ENCODE results near the gene NUBPL.
A peak's percentile ranks its signal among the peaks of the same experiment; 100 is the strongest.
"Not testable (repeated sequence)": the region's sequence is repeated elsewhere in the genome, so short reads cannot be mapped to it uniquely, and the experiment has no call there.

Gene NUBPL

DNA sequence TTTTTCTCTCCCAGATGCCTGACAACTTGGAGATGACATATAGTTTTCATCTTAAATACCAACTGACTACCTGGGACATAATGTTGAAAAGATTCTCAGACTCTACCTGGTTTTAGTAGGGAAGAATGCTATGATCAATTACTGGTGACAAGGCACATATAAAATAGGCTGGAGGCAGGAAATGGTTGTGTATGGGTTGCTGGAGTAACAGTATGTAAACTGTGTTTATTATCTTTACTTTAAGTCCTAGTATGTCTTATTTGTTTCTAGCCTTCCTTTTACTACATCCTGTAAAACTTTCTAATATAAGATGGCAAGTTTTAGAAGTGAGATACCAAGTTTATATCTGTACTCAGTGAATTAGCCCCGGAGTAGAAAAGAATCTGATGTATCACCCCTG lies 98.1 kb downstream of the NUBPL start:
- DNase-seq = no peak
- in situ Hi-C loops (cut with MboI; ENCODE audit: low pct_unique_long_range_greater_than_20kb, low sequenced_read_pairs) = no loop called here

DNA sequence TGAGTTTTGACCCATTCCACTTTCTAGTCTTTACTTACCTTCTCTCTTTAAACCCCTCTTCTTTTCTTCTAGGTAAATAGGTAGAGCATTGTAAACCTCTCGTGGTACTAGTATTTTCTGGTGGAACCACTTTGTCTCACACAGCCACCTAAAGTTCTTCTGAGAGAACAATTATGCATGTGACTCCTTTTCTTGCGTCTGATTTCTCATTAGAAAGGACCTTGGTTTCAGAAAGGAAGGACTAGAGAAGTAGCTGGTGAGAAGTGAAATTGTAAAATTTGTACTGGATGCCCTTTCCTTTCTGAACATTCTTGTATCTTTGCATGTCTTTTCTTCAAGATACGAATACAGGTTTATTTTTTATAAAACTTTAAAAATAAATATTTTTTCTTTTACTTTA lies 99.0 kb downstream of the NUBPL start:
- in situ Hi-C loops (cut with MboI; ENCODE audit: low pct_unique_long_range_greater_than_20kb, low sequenced_read_pairs) = no loop called here
- no peak for DNase-seq

DNA sequence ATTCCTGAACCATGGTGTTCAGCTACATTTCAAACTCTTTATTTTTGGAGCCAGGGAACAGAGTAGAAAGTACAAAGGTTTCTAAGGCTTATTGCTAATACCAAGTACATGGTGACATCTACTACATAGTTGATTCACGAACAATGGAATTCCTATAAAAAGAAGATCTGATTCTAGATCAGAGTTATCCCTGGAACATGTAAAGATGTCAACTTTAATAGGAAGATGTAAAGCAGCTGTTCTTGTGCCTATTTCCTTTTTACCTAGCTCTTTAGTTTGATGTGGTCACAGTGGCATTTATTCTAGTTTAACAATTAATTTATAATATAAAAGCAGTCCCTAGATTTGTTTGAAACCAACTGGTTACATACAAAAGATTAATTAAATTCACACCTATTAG lies 99.5 kb downstream of the NUBPL start:
- in situ Hi-C loops (cut with MboI; ENCODE audit: low pct_unique_long_range_greater_than_20kb, low sequenced_read_pairs) = no loop called here
- no peak for DNase-seq

DNA sequence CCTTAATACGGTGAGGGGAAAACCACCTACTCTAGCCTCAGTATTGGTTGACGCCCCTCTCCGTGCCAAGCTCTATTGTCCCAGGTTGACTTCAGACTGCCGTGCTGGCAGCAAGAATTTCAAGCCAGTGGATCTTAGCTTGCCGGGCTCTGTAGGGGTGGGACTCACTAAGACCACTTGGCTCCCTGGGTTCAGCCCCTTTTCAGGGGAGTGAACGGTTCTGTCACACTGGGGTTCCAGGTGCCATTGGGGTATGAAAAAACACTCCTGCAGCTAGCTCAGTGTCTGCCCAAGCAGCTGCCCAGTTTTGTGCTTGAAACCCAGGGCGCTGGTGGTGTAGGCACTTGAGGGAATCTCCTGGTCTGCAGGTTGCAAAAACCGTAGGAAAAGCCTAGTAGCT lies 107.1 kb downstream of the NUBPL start:
- in situ Hi-C loops (cut with MboI; ENCODE audit: low pct_unique_long_range_greater_than_20kb, low sequenced_read_pairs) = no loop called here
- DNase-seq = no peak

DNA sequence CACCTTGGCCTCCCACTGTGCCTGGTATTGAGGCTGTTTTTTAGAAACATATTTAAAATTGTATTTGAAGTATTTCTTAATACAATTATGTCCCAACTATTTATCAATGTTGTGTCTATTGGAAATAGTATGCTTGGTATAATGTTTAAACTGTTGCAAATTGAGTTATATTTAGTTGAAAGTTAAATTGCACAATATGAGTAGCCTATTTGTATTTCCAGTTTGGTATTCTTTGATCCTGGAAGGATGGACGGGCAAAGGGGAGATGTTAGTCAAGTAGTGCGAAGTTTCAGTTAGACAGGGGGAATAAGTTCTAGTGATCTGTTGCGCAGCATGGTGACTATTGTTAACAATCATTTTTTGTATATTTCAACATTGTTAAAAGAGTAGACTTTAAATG lies 111.5 kb downstream of the NUBPL start:
- DNase-seq = no peak
- in situ Hi-C loops (cut with MboI; ENCODE audit: low pct_unique_long_range_greater_than_20kb, low sequenced_read_pairs) = no loop called here

DNA sequence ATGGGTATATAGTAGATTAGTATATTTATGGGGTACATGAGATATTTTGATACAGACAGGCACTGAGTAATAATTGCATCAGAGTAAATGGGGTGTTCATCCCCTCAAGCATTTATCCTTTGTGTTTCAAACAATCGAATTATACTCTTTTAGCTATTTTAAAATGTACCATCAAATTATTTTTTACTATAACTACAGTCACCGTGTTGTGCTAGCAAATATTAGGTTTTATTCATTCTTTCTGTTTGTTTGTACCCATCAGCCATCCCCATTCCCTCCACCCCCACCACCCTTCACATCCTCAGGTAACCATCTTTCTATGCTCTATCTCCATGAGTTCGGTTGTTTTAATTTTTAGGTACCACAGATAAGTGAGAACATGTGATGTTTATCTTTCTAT lies 115.8 kb downstream of the NUBPL start:
- no peak for DNase-seq
- in situ Hi-C loops (cut with MboI; ENCODE audit: low pct_unique_long_range_greater_than_20kb, low sequenced_read_pairs) = no loop called here

DNA sequence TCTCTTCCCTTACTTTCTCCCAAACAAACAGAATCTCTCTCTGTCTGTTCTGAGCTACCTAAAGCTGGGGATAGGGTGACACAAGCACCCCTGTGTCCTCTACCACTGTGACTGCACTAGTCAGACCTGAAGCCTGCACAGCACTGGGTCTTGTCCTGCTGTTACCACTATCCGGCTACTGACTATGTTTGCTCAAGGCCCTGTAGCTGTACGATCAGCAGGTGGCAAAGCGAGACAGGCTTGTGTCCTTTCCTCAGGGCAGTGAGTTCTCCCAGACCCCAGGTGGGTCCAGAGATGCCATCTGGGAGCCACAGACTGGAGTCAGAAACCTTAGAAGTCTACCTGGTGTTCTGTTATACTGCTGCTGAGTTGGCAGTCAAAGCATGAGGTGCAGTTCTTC lies 116.4 kb downstream of the NUBPL start:
- in situ Hi-C loops (cut with MboI; ENCODE audit: low pct_unique_long_range_greater_than_20kb, low sequenced_read_pairs) = no loop called here
- no peak for DNase-seq

DNA sequence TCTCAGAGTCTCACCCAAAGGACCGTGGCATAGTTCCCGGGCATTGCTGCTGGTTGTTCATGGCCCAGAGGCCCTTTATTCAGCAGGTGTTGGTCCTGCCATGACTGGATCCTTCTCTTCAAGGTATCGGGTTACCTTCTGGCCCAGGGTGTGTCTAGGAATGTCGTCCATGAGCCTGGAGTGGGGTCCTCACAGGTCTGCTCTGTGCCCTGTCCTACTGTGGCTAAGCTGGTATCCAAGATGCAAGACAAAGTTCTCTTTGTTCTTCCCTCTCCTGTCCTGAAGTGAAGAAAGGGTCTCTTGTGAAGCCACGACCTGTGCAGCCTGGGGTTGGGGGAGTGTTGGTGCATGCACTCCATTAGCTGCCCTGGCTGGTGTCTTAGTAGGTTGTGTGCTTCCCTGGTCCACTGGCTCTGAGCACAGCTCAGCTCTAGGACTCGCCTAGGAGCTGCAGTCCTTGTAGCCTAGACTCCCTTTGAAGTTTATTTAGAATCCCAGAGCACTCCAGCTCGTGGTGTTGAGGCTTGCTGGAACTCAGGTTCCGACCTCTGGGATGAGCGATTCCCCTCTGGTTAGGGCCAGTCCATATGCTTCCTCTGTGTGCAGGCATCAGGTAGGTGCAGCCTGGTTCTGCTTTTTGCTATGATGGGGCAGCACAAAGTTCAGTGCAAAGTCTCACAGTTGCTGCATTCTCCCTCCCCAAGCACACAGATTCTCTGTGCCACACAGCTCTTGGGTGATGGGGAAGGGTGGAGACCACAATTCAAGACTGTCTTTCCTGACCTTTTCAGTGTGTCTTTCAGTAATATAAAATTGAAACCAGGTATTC lies 117.4 kb downstream of the NUBPL start:
- DNase-seq = no peak
- in situ Hi-C loops (cut with MboI; ENCODE audit: low pct_unique_long_range_greater_than_20kb, low sequenced_read_pairs) = no loop called here

DNA sequence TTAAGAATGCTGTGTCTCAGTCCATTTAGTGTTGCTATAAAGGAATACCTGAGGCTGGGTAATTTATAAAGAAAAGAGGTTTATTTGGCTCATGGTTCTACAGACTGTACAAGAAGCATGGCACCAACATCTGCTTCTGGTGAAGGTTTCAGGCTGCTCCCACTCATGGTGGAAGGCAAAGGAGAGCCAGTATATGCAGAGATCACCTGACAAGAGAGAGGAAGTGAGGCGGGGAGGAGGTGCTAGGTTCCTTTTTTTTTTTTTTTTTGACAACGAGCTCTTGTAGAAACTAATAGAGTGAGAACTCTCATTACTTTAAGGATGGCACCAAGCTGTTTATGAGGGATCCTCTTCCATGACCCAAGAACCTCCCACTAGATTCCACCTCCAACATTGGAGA lies 121.6 kb downstream of the NUBPL start:
- peak; percentile 33 for DNase-seq
- in situ Hi-C loops (cut with MboI; ENCODE audit: low pct_unique_long_range_greater_than_20kb, low sequenced_read_pairs) = no loop called here

DNA sequence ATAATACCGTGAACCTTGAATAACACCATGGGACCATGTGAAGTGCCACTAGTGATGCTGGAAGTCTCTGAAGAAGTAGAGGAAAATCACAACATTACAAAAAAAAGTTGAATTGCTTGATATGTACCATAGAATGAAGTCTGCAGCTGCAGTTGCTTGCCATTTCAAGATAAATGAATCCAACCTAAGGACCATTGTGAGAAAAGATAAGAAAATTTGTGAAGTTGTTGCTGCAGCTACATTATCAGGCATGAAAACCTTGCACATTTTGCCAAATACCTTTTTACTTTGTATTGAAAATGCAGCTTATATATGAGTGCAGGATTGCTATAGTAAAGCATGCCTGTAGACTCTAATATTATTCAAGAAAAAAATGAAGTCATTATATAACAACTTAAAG lies 126.5 kb downstream of the NUBPL start:
- DNase-seq = no peak
- in situ Hi-C loops (cut with MboI; ENCODE audit: low pct_unique_long_range_greater_than_20kb, low sequenced_read_pairs) = no loop called here

DNA sequence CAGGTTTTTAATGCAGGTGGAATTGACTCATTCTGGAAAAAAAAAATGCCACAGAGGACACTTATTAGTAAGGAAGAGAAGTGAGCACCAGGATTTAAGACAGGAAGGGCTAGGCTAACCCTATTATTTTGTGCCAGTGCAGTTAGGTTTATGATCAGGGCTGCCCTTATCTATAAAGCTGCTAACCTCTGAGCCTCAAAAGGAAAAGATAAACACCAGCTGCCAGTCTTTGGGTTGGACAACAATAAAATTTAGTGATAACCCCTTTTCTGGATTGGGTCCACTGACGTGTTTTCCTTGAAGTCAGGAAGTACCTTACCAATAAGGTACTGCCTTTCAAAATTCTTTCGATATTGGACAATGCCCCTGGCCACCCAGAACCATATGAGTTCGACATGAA lies 128.9 kb downstream of the NUBPL start:
- in situ Hi-C loops (cut with MboI; ENCODE audit: low pct_unique_long_range_greater_than_20kb, low sequenced_read_pairs) = no loop called here

DNA sequence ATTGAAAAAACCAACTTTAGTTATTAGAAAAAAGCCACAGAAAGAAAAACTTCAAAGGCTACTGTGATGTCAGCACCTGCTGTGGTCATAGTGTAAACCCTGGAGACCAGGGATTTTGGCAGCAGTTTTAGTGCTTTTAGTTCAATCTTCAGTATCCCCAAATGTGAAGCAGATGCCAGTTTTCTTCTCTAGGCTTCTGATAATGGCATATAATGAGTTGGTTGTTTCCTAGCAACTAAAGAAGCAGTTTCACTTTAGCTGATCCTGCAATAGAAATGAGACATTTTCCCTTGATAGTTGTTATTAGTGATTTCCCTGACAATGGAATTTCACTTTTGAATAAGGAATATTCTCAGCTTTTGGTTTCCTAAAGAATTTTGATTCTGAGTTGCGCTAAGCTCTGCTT lies 131.2 kb downstream of the NUBPL start:
- in situ Hi-C loops (cut with MboI; ENCODE audit: low pct_unique_long_range_greater_than_20kb, low sequenced_read_pairs) = no loop called here
- no peak for DNase-seq

More for the DNA sequence above, 128.9 kb downstream of the NUBPL start:
- DNase-seq = no peak

DNA sequence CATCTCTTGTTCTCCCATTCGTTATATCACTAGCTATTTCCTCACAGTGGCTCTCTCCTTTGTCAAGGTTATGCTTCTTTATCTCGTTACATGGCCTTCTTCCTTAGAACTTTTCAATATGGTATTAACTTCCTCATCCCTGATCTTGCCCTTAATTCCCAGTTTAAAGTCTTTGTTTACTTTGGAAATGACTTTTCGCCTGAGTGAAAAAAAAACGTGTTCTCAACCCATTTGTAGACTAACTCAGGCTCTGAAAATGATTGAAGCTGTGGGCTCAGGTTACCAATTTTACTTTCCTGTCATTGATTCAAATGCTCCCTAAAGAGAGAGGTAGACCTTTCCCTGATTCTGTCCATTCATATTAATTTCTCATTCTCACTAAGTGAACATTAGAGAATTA lies 135.2 kb downstream of the NUBPL start:
- no peak for DNase-seq
- in situ Hi-C loops (cut with MboI; ENCODE audit: low pct_unique_long_range_greater_than_20kb, low sequenced_read_pairs) = no loop called here

DNA sequence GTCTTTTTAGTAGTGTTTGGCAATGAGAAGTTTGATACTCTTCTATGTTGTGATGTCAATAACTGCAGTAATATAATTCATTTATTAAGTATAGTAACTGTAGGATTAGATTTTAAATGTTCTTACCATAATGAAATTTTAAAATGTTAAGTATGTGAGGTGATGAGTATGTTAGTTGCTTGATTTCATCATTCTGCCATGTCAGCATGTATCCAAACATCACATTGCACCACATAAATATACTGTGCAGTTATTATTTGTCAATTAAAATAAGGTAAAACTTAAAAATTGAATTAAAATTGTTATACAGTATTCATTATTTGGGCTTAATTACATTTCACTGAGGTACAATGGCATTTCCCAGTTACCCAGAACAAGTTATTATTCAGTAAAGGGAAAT lies 138.6 kb downstream of the NUBPL start:
- DNase-seq = no peak
- in situ Hi-C loops (cut with MboI; ENCODE audit: low pct_unique_long_range_greater_than_20kb, low sequenced_read_pairs) = no loop called here

DNA sequence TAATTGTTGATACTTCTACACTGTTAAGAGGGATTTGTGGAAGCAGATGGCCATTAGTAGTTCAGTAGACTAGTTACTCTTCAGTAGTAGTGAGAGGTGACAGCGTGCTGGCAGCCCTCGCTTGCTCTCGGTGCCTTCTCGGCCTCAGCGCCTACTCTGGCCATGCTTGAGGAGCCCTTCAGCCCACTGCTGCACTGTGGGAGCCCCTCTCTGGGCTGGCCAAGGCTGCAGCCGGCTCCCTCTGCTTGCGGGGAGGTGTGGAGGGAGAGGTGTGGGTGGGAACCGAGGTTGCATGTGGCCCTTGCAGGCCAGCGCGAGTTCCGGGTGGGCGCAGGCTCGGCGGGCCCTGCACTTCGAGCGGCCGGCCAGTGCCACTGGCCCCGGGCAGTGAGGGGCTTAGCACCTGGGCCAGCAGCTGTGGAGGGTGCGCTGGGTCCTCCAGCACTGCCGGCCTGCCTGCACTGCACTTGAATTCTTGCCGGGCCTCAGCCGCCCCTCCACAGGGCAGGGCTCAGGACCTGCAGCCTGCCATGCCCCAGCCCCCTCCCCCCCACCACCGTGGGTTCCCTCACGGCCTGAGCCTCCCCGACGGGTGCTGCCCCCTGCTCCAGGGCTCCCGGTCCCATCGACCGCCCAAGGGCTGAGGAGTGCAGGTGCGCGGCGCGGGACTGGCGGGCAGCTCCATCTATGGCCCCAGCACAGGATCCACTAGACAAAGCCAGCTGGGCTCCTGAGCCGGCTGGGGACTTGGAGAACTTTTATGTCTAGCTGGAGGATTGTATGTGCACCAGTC lies 139.3 kb downstream of the NUBPL start:
- in situ Hi-C loops (cut with MboI; ENCODE audit: low pct_unique_long_range_greater_than_20kb, low sequenced_read_pairs) = no loop called here
- no peak for DNase-seq

DNA sequence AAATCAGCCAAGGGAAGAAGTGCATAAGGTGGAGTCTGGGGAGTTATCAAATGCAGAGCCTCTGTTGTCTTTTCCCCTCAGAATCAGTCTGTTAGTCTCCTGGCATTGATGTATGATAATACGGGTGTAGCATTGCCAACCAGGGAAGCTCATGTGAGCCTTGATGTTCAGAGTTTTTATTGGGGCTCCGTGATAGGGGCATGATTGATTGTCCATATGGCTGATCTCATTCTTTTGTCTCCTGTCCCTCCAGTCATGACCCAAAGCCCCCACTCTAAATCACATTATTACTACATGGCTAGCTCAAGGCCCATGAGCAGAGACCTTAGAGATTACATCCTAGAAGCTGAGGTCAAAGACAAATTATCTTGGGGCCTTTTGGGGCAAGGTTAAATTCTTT lies 140.9 kb downstream of the NUBPL start:
- in situ Hi-C loops (cut with MboI; ENCODE audit: low pct_unique_long_range_greater_than_20kb, low sequenced_read_pairs) = no loop called here
- no peak for DNase-seq

DNA sequence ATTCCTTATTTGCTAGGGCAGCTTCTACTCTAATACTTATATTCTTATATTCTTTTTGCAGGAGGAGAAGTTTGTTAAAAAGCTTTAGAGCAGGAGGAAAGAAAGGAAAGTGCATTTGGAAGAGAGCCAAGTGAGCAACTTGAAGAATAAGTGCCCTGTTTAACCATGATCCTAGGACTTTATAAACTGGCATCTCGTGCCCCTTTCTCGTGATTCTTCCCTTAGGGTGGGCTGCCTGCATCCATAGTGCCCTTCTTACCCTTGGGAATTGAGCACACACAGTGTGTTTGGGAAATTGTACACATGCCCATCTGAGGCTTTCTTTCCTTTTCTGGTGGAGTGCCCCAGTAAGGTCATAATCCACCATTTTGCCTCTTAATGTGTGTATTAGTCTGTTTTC lies 141.9 kb downstream of the NUBPL start:
- in situ Hi-C loops (cut with MboI; ENCODE audit: low pct_unique_long_range_greater_than_20kb, low sequenced_read_pairs) = no loop called here
- no peak for DNase-seq

DNA sequence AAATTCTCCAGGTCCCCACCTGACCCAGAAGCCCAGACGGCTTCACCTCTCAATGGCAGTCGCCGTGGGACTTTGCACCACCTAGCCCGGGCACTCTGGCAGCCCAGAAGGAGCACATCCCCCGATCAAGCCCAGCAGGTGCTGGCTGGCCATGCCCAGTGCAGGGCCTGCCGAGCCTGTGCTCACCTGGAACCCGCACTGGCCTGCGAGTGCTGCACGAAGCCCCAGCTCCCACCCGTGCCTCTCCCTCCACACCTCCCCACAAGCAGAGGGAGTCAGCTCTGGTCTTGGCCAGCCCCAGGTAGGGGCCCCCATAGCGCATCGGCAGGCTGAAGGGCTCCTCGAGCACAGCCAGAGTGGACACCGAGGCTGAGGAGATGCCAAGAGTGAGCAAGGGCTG lies 144.5 kb downstream of the NUBPL start:
- DNase-seq = no peak
- in situ Hi-C loops (cut with MboI; ENCODE audit: low pct_unique_long_range_greater_than_20kb, low sequenced_read_pairs) = no loop called here

DNA sequence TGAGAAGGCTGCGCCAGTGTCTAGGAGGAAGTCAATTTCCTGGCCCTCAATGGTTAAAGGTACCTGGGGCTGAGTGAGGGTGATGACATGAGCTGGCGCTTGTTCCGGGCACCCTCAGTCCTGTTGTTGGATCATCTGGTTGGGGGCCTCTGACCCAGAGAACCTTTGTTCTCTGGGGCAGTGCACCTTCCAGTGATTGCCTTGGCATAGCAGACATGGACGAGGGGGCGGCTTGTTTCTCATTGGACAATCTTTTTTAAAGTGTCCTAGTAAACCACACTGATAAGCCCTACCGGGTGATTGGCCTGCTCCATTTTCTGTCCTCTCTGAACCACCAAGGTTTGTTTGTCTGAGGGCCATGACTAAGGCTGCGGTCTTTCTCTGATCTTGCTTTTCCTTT lies 147.5 kb downstream of the NUBPL start:
- DNase-seq; in situ Hi-C loops (cut with MboI; ENCODE audit: low pct_unique_long_range_greater_than_20kb, low sequenced_read_pairs): not testable (repeated sequence)

DNA sequence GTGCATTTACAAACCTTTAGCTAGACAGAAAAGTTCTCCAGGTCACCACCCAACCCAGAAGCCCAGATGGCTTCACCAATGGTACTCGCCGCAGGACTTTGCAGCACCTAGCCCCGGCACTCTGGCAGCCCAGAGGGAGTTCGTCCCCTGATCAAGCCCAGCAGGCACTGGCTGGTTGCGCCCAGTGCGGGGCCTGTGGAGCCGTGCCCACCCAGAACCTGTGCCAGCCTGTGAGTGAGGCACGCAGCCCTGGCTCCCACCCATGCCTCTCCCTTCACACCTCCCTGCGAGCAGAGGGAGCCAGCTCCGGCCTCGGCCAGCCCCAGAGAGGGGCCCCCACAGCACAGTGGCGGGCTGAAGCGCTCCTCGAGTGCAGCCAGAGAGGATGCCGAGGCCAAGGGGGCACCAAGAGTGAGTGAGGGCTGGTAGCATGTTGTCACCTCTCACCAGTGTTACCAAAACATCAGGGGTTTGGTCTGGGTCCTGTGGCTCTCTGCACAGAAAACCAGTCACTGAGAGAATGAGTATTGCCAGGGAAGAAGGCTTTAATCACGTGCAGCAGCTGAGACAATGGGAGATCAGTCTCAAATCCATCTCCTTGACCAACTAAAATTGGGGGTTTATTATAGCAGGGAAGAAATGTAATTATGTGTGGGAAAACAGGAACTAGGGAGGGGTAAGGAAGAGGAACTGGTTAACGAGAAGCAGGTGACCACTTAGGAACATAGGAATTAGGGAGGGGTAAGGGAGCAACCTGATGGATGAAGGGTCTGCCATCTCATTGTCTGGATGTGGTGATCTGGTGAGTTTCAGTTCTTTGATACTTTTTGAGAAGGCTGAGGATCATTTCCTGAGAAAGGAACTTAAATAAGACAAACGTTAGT lies 151.3 kb downstream of the NUBPL start:
- in situ Hi-C loops (cut with MboI; ENCODE audit: low pct_unique_long_range_greater_than_20kb, low sequenced_read_pairs) = no loop called here
- DNase-seq = no peak

All from KBM-7 (cell line).